COLO829 (cell line): Measurements from ENCODE around the gene SARNP.
A peak's percentile ranks its signal among the peaks of the same experiment; 100 is the strongest.
"Not testable (repeated sequence)": the region's sequence is repeated elsewhere in the genome, so short reads cannot be mapped to it uniquely, and the experiment has no call there.

ENCODE experiments used
- DNase-seq: peaks from one replicate; pipeline ENCODE4 v3.0.0; 2012; ENCODE audit warnings: low spot score

Gene SARNP

GRCh38 chr12:55839345-55840140 lies 22.0 kb upstream of the SARNP start:
- no peak for DNase-seq

- DNase-seq, result no peak
Observed at GRCh38 chr12:55838361-55838760, 20.8 kb upstream of the SARNP start.

- DNase-seq, result not testable (repeated sequence)
Observed at GRCh38 chr12:55834400-55834799, 16.9 kb upstream of the SARNP start.

GRCh38 chr12:55833056-55833455 lies 15.5 kb upstream of the SARNP start:
- no peak for DNase-seq

GRCh38 chr12:55831447-55831815 lies 13.9 kb upstream of the SARNP start:
- DNase-seq, result no peak

GRCh38 chr12:55830601-55831446 lies 13.3 kb upstream of the SARNP start:
- no peak for DNase-seq

GRCh38 chr12:55829967-55830600 lies 12.6 kb upstream of the SARNP start:
- DNase-seq, result peak; percentile 79

- no peak for DNase-seq
Observed at GRCh38 chr12:55828357-55828756, 10.8 kb upstream of the SARNP start.

- no peak for DNase-seq
Observed at GRCh38 chr12:55827806-55828205, 10.3 kb upstream of the SARNP start.

GRCh38 chr12:55824726-55825125 lies 7.2 kb upstream of the SARNP start:
- DNase-seq, result no peak

- DNase-seq, result no peak
Observed at GRCh38 chr12:55823419-55823818, 5.9 kb upstream of the SARNP start.

- DNase-seq, result no peak
Observed at GRCh38 chr12:55822228-55822627, 4.7 kb upstream of the SARNP start.

GRCh38 chr12:55820679-55821078 lies 3.2 kb upstream of the SARNP start:
- DNase-seq, result no peak

- DNase-seq, result no peak
Observed at GRCh38 chr12:55818886-55819285, 1.4 kb upstream of the SARNP start.

GRCh38 chr12:55818140-55818728 lies 710 bp upstream of the SARNP start:
- no peak for DNase-seq

- no peak for DNase-seq
Observed at GRCh38 chr12:55816881-55817344, 611 bp downstream of the SARNP start.

- DNase-seq, result no peak
Observed at GRCh38 chr12:55815473-55815872, 2.1 kb downstream of the SARNP start.

- no peak for DNase-seq
Observed at GRCh38 chr12:55814257-55814656, 3.3 kb downstream of the SARNP start.

- no peak for DNase-seq
Observed at GRCh38 chr12:55812088-55812487, 5.4 kb downstream of the SARNP start.

- DNase-seq, result no peak
Observed at GRCh38 chr12:55809274-55809673, 8.2 kb downstream of the SARNP start.

- no peak for DNase-seq
Observed at GRCh38 chr12:55806982-55807381, 10.5 kb downstream of the SARNP start.

GRCh38 chr12:55797550-55797949 lies 20.0 kb downstream of the SARNP start:
- no peak for DNase-seq
